B cell (primary cell): ENCODE measurements around the gene TMEM141.
"Not testable (repeated sequence)": the region's sequence is repeated elsewhere in the genome, so short reads cannot be mapped to it uniquely, and the experiment has no call there.

Experiments used
- CTCF ChIP-seq: fragments of 200-600 bp; IDR thresholded peaks from one replicate; pipeline ENCODE4 v1.8.0; 2022; ENCODE audit warnings: antibody characterized with exemption, mild to moderate bottlenecking
- EZH2 ChIP-seq: IDR thresholded peaks from 2 replicates; pipeline ENCODE4 v1.6.1; 2012; ENCODE audit warnings: borderline replicate concordance, low read depth, mild to moderate bottlenecking, moderate library complexity, low read length; ENCODE audit not compliant: insufficient read depth, poor library complexity, severe bottlenecking

GRCh38 chr9:136785565-136786355 lies 5.4 kb upstream of the TMEM141 start:
- TF ChIP-seq CTCF, EZH2: not testable (repeated sequence)
